HG03175 (cell line): ENCODE results near the gene TNNC1.

ENCODE experiments used
- ATAC-seq: cut with Tn5 transposase; IDR thresholded peaks from one replicate; pipeline ENCODE4 v1.9.1; 2021; ENCODE audit warnings: mild to moderate bottlenecking, moderate library complexity; ENCODE audit not compliant: unreplicated experiment

The TNNC1 gene

DNA sequence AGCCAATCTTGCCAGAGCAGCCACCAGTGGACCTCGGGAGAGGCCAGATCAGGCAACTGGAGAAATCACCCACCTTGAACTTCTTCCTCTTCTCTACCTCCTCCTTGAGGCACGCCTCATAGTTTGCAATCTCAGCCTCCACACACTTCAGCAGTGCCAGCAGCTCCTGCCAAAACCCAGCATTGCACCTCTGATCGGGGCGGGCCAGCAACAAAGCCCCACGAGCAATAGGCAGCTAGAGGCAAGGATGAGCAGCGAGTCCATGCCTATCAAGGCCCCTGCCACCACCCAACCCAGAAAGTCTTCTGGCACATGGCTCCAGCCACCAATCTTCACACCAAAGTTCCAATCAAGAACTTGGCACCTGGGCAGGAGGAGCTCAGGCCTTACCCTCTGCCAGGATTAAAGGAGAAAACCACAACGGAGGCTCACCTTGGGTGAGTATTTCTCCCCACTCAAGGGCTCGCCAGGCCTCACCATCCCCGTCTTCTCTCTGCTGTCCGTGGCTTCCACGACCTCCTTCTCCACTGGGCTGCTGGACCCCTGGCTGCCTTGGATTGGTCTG lies 51.1 kb downstream of the TNNC1 start:
- ATAC-seq: no peak

GRCh38 chr3:52402101-52402521 lies 51.7 kb downstream of the TNNC1 start:
- ATAC-seq: no peak

GRCh38 chr3:52401551-52401950 lies 52.3 kb downstream of the TNNC1 start:
- no peak for ATAC-seq
